ENCODE measurements around the gene BCO2. TPM values are rescaled to one million over a fixed set of nuclear protein-coding genes. Genes with fewer than 3 reads are reported as not detected.
A peak's percentile ranks its signal among the peaks of the same experiment; 100 is the strongest.
"Not testable (repeated sequence)": the region's sequence is repeated elsewhere in the genome, so short reads cannot be mapped to it uniquely, and the experiment has no call there.

The BCO2 gene
- total RNA-seq, 2 donors from 2014 or later, result 1.1 to 1.3 TPM

- H3K36me3 Mint-ChIP-seq (ENCODE audit: insufficient read depth in 2 of 2), result no peaks in the 10 kb centered on the region
- H3K27me3 Mint-ChIP-seq (ENCODE audit: low read depth), result peaks cover 36% of the 10 kb centered on the region
- no peaks in the 10 kb centered on the region for H3K9me3 Mint-ChIP-seq
- no peak overlapping the region for H3K27ac Mint-ChIP-seq
- H3K4me1 Mint-ChIP-seq (ENCODE audit: low read depth), result peaks cover 14% of the 10 kb centered on the region
- no peak overlapping the region for H3K4me3 Mint-ChIP-seq
- ATAC-seq (replicated peaks in 1 of 2), result no peak
- no peak for DNase-seq
These were observed 15.0 kb upstream of the BCO2 start for GRCh38 chr11:112160091-112160848.

DNA sequence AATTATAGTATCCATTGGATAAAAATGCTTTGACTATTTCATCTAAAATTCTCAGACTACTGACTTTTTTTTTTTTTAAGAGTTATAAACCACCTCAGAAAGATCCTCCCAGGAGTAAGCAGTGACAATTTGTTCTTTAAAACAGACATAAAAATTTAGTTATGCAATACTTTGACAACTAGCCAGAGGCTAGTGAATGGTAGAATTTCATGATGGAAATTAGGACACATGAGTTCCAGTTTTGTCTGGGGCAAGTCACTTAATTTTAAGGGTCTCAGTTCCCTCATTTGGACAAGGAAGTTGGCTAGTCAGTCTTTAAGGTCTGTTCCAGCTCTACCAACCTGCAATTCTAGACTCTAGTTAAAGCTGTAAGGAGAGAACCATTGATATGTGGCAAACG is 14.3 kb upstream of the BCO2 start:
- Mint-ChIP-seq H3K36me3 (ENCODE audit: insufficient read depth in 2 of 2) (no peaks in the 10 kb centered on the region), H3K4me3 (no peak overlapping the region)

DNA sequence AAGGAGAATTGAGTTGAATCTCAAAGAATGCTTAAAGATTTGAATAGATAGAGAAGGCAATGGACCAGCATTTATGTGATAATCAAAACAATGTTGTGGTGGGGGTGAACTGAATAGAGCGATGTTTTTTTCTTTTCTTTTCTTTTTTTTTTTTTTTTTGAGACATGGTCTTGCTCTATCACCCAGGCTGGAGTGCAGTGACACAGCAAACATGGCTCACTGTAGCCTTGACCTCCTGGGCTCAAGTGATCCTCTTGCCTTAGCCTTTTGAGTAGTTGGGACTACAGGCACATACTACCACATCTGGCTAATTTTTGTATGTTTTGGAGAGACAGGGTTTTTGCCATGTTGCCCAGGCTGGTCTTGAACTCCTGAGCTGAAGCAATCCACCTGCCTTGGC is 13.1 kb upstream of the BCO2 start:
- Mint-ChIP-seq H3K27me3 (ENCODE audit: low read depth) (peaks cover 44% of the 10 kb centered on the region), H3K4me1 (ENCODE audit: low read depth) (peaks cover 13% of the 10 kb centered on the region)
- not testable (repeated sequence) for ATAC-seq (replicated peaks in 1 of 2); DNase-seq; H3K27ac Mint-ChIP-seq; H3K4me3 Mint-ChIP-seq; H3K9me3 Mint-ChIP-seq; H3K36me3 Mint-ChIP-seq (ENCODE audit: insufficient read depth in 2 of 2)

More for the DNA sequence above, 14.3 kb upstream of the BCO2 start:
- Mint-ChIP-seq H3K27me3 (ENCODE audit: low read depth) (peaks cover 36% of the 10 kb centered on the region), H3K4me1 (ENCODE audit: low read depth) (peaks cover 14% of the 10 kb centered on the region), H3K9me3 (no peaks in the 10 kb centered on the region), H3K27ac (no peak overlapping the region)
- no peak for DNase-seq
- no peak for ATAC-seq (replicated peaks in 1 of 2)

DNA sequence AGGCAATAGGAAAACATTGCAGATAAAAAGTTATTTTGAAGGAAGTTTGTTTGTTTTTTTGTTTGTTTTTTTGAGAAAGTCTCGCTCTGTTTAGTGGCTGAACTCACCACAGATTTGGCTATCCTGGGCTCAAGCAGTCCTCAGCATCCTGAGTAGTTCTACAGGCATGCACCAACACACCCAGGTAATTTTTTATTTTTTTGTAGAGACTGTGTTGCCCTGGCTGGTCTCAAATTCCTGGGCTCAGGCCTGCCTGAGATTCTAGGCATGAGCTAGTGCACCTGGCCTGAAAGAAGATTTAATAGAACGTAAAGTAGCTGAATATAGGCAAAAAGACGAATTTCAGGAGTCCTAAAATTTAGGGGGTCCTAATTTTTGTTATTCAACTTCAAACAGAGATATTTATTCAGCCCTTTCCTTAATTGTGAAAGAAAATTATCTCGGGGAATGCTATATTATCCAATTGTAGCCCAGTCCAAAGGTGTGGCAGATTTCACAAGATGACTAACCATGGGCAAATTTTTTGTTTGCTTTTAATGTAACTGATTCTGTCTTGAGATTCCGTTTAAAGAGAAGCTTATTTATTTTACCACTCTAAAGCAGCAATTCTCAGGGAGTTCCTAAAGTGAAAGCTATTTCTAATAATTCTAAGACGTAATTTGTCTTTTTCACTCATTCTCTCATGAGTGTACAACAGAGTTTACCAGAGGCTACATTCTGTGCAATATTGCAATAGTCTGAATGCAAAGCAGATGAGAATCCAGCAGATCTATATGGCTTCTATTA is 12.4 kb upstream of the BCO2 start:
- no peak overlapping the region for H3K4me3 Mint-ChIP-seq
- peaks cover 8% of the 10 kb centered on the region for H3K4me1 Mint-ChIP-seq (ENCODE audit: low read depth)
- H3K27ac Mint-ChIP-seq, result no peak overlapping the region
- ATAC-seq (replicated peaks in 1 of 2) (no peak), DNase-seq (no peak)
- H3K9me3 Mint-ChIP-seq, result no peaks in the 10 kb centered on the region
- H3K36me3 Mint-ChIP-seq (ENCODE audit: insufficient read depth in 2 of 2), result no peaks in the 10 kb centered on the region
- peaks cover 50% of the 10 kb centered on the region for H3K27me3 Mint-ChIP-seq (ENCODE audit: low read depth)

DNA sequence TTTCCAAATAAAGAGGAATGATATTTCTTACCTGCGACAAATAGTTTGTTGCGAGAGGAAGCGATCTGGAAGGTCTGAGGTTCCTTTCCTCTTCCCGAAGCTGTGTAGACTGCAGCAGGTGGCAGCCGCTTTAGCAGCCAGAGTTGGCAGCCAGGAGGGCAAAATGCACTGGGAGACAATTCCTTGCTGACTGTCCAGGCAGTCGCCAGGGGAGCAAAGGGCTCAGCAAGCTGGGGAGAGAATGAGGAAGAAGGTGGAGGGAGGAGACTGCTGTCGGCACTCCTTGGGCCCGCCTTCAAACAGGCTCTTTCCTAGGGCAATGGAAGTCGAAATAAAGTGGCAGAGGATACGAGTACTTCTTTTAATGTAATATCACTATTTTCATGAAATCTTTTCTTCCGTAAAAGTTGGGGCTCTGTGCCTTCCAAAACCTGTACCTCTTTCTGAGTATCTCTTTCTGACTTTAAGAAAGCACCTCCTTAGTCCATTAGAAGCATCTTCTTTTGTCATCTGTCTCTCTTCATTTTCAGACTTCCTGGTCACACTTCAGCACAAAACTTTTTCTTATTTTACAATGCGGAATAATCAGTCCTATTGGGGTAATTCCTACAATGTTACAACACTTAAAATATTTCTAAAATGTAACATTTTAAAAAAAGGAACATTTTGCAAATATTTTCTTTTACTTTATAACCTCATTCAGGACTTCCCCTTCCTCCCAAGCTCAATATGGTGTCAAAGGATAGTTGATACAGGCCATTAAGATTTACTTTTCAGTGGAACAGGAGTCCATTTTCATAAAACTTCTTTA is 11.2 kb upstream of the BCO2 start, which contains the start of gene IL18:
IL18 (minus strand) TSS at position 220 of the 811 bp plus-strand sequence. CDS start 9,041 bp downstream, outside the sequence.
- ATAC-seq (replicated peaks in 1 of 2), result no peak
- Mint-ChIP-seq H3K36me3 (ENCODE audit: insufficient read depth in 2 of 2) (no peaks in the 10 kb centered on the region), H3K27ac (no peak within 1 kb of the TSS), H3K9me3 (no peaks in the 10 kb centered on the region), H3K27me3 (ENCODE audit: low read depth) (peaks cover 52% of the 10 kb centered on the region), H3K4me1 (ENCODE audit: low read depth) (peaks cover 8% of the 10 kb centered on the region), H3K4me3 (peak within 1 kb of the TSS; percentile 37 to 74)
- DNase-seq, result no peak

DNA sequence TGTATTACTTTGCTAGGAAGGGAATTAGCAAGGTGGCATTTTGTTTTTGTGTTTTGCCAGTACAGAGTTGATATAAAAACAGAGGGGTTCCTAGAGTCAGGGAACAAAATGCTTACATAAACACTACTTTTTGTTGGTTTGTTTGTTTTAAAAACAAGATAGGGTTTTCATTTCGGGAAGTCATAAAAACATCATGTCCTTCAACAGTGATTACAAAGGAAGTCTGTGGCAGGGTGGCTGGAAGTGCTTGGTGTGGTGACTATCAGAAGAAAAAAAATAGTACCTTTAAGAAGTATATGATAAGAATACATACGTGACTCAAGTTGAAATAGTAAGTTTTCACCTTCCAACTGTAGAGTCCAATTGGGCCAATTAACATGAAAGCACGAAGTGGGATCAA is 10.3 kb upstream of the BCO2 start:
- no peak for ATAC-seq (replicated peaks in 1 of 2)

DNA sequence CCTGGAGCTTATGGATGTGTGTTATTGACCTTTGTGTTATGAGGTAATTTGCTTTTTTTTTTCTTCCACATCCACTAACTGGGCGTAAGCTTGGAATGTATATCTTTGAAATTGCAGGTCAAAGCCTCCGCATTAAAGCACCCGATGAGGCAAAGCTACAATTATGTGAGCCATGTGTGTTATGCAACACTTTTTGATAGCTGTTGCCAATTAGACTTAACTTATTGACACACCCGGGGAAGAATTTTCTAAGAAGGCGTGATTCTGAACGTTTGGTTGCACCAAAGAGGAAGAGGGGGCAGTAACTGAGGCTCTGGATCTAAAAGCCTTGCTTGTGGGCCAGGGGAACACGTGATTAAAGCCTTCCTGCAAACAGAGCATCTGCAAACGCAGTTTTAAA is 8.8 kb upstream of the BCO2 start:
- H3K4me1 Mint-ChIP-seq (ENCODE audit: low read depth), result peaks cover 8% of the 10 kb centered on the region
- no peaks in the 10 kb centered on the region for H3K36me3 Mint-ChIP-seq (ENCODE audit: insufficient read depth in 2 of 2)
- peaks cover 39% of the 10 kb centered on the region for H3K27me3 Mint-ChIP-seq (ENCODE audit: low read depth)
- H3K27ac Mint-ChIP-seq, result no peak overlapping the region
- DNase-seq (no peak), ATAC-seq (replicated peaks in 1 of 2) (no peak)
- no peak overlapping the region for H3K4me3 Mint-ChIP-seq
- H3K9me3 Mint-ChIP-seq, result no peaks in the 10 kb centered on the region

More for the DNA sequence above, 10.3 kb upstream of the BCO2 start:
- no peaks in the 10 kb centered on the region for H3K36me3 Mint-ChIP-seq (ENCODE audit: insufficient read depth in 2 of 2)
- H3K27ac Mint-ChIP-seq, result no peak overlapping the region
- H3K9me3 Mint-ChIP-seq, result no peaks in the 10 kb centered on the region
- H3K4me3 Mint-ChIP-seq, result no peak overlapping the region
- peaks cover 8% of the 10 kb centered on the region for H3K4me1 Mint-ChIP-seq (ENCODE audit: low read depth)
- DNase-seq, result no peak
- peaks cover 50% of the 10 kb centered on the region for H3K27me3 Mint-ChIP-seq (ENCODE audit: low read depth)

DNA sequence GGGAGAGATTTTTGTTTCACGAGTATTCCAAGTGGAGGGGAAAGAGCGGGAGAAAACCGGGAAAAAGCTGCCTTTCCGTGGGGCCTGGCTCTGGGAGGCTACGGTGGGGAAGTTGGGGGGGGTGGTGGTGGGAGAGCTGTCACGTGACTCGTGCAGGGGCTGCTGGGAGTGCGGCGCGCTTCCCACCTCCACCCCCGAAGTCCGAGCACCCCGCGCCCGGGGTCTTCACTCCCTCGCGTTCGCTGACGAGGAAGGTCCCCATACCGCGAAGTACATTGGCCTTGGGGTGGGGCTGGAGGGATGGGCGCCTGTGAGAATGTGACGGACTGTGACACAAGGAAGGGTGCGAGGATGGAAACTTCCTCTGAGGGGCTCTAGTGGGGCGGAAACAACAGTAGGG is 8.2 kb upstream of the BCO2 start, which contains the start of gene TEX12:
TEX12 (plus strand) TSS at position 228 of the 400 bp plus-strand sequence. CDS start 1,897 bp downstream, outside the sequence.
- H3K27ac Mint-ChIP-seq, result no peak within 1 kb of the TSS
- peaks cover 8% of the 10 kb centered on the region for H3K4me1 Mint-ChIP-seq (ENCODE audit: low read depth)
- H3K4me3 Mint-ChIP-seq, result no peak within 1 kb of the TSS
- ATAC-seq (replicated peaks in 1 of 2), result no peak
- H3K27me3 Mint-ChIP-seq (ENCODE audit: low read depth), result peaks cover 35% of the 10 kb centered on the region
- no peaks in the 10 kb centered on the region for H3K9me3 Mint-ChIP-seq
- no peaks in the 10 kb centered on the region for H3K36me3 Mint-ChIP-seq (ENCODE audit: insufficient read depth in 2 of 2)
- DNase-seq, result no peak

DNA sequence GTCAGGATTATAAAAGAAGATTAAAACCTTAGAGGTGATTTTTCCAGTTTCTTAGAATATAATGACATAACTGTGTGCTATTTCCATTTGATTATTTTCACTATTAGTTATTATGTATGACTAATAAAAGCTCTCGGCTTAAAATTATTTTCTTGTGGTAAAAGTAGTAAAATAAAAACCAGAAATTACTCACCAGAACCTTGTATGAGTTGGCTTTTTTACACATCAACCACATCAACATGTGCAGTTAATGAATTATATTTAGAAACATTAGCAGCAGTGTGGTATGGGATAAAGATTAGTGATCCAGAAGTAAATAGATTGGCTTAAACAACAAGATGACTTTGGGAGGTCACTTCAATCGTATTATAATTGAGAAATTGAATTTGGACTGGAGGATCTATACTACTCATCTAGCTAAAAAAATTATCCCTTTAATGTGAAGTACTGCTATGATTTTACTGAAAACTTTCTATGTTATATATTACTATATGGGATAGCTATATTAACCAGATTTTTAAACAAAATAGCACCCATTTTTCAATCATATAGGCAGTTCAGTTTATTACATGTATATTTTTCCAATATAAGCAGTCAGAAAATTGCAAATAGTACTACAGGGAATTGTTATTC is 2.8 kb upstream of the BCO2 start:
- H3K27me3 Mint-ChIP-seq (ENCODE audit: low read depth), result peaks cover 32% of the 10 kb centered on the region
- H3K4me1 Mint-ChIP-seq (ENCODE audit: low read depth), result peaks cover 13% of the 10 kb centered on the region
- H3K4me3 Mint-ChIP-seq, result no peak overlapping the region
- no peak for ATAC-seq (replicated peaks in 1 of 2)
- no peak overlapping the region for H3K27ac Mint-ChIP-seq
- no peak for DNase-seq
- H3K9me3 Mint-ChIP-seq, result no peaks in the 10 kb centered on the region
- H3K36me3 Mint-ChIP-seq (ENCODE audit: insufficient read depth in 2 of 2), result no peaks in the 10 kb centered on the region

DNA sequence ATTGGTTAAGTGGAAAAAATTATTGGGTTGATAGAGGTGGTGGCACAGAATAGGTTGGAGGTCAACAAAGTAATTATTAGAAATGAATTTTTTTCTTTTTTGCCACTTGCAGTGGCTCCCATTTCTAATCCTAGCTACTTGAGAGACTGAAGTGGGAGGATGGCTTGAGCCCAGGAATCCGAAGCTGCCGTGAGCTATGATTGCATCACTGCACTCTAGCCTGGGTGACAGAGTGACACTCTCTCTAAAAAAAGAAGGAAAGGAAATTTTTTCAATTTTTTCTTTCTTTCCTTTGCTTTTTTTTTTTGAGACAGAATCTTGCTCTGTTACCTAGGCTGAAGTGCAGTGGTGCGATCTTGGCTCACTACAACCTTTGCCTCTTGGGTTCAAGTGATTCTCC is 2.2 kb upstream of the BCO2 start:
- H3K36me3 Mint-ChIP-seq (ENCODE audit: insufficient read depth in 2 of 2), result no peaks in the 10 kb centered on the region
- no peak overlapping the region for H3K4me3 Mint-ChIP-seq
- peaks cover 33% of the 10 kb centered on the region for H3K27me3 Mint-ChIP-seq (ENCODE audit: low read depth)
- DNase-seq (no peak), ATAC-seq (replicated peaks in 1 of 2) (no peak)
- no peak overlapping the region for H3K27ac Mint-ChIP-seq
- peaks cover 13% of the 10 kb centered on the region for H3K4me1 Mint-ChIP-seq (ENCODE audit: low read depth)
- H3K9me3 Mint-ChIP-seq, result no peaks in the 10 kb centered on the region

GRCh38 chr11:112175599-112175952 is 264 bp downstream of the BCO2 start:
- H3K27ac Mint-ChIP-seq, result no peak overlapping the region
- H3K36me3 Mint-ChIP-seq (ENCODE audit: insufficient read depth in 2 of 2), result no peaks in the 10 kb centered on the region
- H3K4me1 Mint-ChIP-seq (ENCODE audit: low read depth), result peaks cover 13% of the 10 kb centered on the region
- no peaks in the 10 kb centered on the region for H3K9me3 Mint-ChIP-seq
- no peak for DNase-seq
- peak overlapping the region; percentile 65 to 71 for H3K4me3 Mint-ChIP-seq
- no peak for ATAC-seq (replicated peaks in 1 of 2)
- peaks cover 56% of the 10 kb centered on the region for H3K27me3 Mint-ChIP-seq (ENCODE audit: low read depth)

GRCh38 chr11:112176077-112176476 is 765 bp downstream of the BCO2 start:
- peaks cover 60% of the 10 kb centered on the region for H3K27me3 Mint-ChIP-seq (ENCODE audit: low read depth)
- DNase-seq (no peak), ATAC-seq (replicated peaks in 1 of 2) (no peak)
- H3K4me1 Mint-ChIP-seq (ENCODE audit: low read depth), result peaks cover 13% of the 10 kb centered on the region
- no peak overlapping the region for H3K27ac Mint-ChIP-seq
- H3K4me3 Mint-ChIP-seq, result no peak overlapping the region
- no peaks in the 10 kb centered on the region for H3K36me3 Mint-ChIP-seq (ENCODE audit: insufficient read depth in 2 of 2)
- H3K9me3 Mint-ChIP-seq, result no peaks in the 10 kb centered on the region
